Adrenal gland (tissue), 5 donors: ENCODE data around the gene SPATA2L.

Source experiments
- CTCF ChIP-seq, 6 experiments: fragments of 450-650 bp in 4 of 6; fragments of 200-600 bp in 2 of 6; sonication (generic) in 1 of 6; IDR thresholded peaks; 1 replicate in 5 of 6; 2 replicates in 1 of 6; pipeline versions ENCODE4 v1.5.1 to v1.8.0; 2016 to 2021; ENCODE audit warnings: antibody characterized with exemption in 6 of 6, mild to moderate bottlenecking in 2 of 6, moderate library complexity in 1 of 6
- POLR2A ChIP-seq, 2 donors: fragments of 450-650 bp; IDR thresholded peaks; one replicate each; pipeline ENCODE4 v1.6.1; 2017; ENCODE audit warnings: antibody characterized with exemption in 2 of 2, mild to moderate bottlenecking in 2 of 2, moderate library complexity in 1 of 2
- donor health status: DM: no; HTN: no; CAD: no.

GRCh38 chr16:89660146-89660545, 41.4 kb downstream of the SPATA2L start:
- TF ChIP-seq CTCF (IDR thresholded peaks at IDR 0.05), result no peak
- no peak for TF ChIP-seq POLR2A (IDR thresholded peaks at IDR 0.05)
